NCI-H2107 treated with DMSO at 0.1 percent for 48 hours (cell line): ENCODE data around the gene ANKS1B.

Source experiments
- DNase-seq: peaks from one replicate; lab custom pipeline; 2025; ENCODE audit not compliant: unreplicated experiment; lab: John Stamatoyannopoulos, UW

The ANKS1B gene

DNA sequence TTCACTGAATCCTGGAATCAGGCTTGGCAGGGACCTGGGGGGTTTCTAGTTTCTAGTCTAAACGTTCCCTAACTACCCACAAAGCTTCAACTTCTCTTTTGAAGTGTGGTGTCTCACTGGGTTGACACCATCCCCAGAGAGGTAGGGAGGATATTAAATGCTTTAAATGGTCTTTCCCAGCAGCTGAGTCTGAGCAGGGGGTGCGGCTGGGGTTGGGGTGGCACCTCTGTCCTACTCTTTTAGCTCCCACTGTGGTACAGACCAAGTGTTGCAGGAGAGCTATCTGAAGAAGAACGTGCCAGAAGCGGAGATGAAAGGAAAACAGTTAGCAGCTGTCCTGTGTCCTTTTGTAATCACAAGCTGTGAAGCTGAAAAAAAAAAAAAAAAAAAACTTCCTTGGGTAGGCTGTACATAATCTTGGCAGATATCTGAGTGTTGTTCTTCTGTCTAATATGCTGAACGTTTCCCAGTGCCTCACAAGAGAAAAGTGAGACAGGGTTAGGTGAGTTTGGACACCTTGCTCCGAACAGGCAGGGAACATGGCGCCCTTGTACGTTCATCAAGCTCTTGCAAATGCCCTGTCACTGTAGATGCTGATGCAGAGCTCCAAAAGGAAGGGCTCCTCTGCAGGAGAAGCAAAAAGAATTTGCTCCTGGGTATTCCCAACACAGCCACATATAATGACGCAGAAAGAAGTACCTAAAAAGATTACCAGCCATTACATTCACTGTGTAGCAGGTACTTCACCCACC, 892.5 kb downstream of the ANKS1B start:
- no peak for DNase-seq

DNA sequence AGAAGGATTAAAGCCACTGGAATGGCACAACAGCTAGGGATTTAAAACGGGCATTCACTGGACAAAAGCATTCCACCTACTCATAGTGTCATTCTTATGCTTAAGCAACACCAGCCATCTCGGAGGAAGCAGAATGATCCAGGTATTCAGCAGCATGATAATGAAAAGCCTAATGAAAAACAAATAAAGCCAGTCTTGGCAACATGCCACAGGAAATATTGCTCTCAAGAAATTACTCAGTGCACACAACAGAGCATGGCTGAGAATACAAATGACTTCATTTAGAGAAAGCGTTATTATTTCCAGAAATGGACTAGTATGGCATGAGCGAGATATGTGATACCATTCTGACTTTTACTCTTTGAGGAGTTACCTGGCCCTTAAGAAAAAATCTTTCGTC, 897.5 kb downstream of the ANKS1B start:
- no peak for DNase-seq

DNA sequence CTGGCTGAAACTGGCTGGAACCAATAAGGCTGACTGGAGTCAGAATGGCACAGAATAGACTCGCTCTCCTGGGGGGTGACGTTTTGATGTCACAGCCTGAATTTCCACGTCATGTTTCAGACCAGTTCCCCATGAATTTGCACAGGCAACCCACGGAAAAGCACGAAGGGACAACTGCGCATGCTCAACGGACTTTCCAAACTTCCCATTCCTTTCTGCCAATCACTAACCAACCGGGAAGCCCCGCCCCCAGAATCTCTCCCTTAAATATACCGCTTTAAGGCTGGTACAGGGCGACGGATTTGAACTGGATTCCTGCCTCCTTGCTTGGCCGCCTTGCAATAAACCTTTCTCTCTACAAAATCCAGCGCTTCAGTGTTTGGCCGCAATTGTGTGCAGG, 904.9 kb downstream of the ANKS1B start:
- no peak for DNase-seq

DNA sequence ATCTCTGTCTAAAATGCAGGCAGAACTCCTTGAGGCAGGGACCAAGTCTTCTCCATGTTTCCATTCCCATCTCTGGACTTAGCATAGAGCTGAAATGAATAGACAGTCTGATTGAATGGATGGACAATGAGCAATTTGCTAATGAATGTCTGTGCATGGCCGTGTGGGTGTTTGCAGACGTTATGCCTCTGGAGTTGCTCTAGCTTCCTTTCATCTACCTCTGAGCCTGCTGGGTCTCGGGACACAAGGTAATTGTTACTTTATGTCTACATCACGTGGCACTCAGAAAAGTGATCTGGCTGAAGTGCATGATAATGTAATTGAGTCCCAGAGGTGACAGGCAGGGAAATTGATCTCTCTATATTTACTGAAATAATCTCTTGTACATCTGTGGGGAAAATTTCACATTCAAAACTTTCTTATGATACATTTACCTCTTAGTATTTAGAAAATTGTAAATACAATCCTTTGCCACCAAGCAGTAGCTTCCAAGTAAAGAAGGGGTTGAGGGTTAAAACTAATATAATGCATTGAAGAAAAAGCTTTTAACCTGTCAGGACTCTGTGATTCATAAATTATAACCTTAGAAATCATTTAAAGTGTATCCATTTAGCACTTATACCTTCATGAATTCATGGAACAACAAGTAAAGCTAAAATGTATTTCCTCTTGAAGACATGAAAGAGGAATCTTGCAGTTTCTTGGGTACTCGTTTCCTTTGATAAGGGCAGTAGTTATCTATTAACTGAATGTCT, 915.6 kb downstream of the ANKS1B start:
- DNase-seq: peak; percentile 7

DNA sequence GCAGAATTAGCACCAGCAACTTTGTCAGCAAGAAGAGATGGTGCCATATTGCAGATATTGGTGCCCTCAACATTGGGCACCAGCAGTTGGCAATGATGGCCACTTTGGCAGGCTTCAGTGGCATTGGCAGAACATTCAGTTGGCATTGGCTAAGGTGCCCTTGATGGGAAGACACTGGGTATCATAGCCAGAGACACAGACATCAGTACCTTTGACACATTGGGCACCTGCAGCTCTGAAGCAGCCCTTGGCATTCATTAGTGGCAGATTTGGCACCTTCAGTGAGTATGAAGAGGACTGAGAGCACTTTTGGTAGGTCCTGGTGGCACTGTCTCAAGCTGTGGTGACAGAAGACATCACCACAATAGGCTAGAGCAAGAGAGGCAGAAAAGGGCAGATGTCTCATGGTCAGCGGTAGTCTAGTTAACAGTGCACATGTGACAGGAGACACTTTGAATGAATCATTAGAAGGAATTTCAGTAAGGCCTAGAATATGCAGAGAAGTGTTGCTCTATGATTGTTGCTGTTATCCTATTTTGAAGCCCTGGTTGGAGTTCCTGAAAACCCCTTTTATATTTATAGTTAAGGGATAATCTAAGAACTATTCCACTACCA, 917.5 kb downstream of the ANKS1B start:
- DNase-seq: no peak

DNA sequence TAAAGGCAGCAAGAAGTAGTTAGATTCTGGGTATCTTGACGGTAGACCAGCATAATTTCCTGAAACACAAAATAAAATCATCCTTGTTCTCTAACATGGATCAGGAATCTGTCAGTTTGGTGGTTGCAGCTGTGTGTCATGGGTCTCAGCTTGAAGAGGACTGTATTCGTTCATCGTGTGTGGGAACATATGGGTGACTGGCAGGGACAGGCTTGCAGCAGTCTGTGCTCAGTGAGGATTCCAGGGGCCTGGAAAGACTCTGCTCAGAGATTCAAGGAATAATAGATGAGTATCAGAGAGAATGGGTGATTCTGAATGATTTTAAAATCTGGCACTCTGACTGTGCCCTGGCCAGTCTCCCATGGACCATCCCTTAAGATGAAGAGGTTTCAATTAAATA, 918.0 kb downstream of the ANKS1B start:
- no peak for DNase-seq

DNA sequence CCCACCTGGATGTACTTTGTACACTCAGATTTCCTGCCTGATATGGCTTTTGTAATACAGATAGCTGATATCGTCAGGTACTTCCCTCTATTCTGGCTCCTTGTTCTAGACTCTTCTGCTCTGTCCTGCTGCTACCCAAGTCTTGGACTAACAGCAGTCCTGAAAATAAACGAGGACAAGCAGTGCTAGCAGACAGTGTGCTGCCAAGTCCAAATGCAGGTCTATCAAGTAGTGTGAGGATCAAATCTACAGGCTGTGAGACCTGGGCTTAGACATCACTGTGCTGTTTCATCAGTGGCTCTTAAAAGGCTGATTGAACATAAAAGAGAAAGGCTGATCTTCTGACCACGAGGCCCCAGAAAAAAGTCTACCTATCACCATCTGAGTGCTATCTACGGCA, 921.6 kb downstream of the ANKS1B start:
- DNase-seq: no peak

DNA sequence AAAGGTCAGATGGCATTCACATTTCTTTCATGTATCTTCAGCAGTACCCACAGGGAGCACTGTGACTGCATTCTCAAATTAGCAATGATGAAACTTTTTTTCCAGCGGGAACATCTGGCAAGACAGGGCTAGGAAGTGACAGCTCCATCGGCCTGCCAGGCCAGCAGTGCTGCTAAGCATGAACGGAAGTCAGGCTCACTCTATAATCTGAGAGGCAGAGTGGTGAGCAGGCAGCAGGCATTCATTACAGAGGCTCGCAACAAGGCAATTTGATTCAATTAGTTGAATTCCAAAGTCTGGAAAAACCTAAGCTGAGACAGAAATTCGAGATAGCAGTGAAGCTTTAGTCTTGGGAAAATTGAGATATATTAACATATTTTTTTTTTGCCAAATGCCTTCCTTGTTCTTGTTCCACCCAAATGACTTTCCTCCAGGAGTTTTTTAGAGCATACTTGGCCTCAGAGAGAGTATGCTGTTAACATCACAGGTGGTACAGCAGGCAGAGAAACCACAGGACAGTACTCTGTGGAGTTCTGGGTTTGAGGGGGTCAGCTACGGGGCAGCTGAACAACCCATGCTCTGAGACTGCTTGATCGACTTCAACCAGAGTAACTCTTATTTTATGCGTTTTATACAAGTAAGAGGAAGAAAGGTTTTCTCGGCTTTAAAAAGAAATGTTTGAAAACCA, 924.8 kb downstream of the ANKS1B start:
- DNase-seq: no peak

DNA sequence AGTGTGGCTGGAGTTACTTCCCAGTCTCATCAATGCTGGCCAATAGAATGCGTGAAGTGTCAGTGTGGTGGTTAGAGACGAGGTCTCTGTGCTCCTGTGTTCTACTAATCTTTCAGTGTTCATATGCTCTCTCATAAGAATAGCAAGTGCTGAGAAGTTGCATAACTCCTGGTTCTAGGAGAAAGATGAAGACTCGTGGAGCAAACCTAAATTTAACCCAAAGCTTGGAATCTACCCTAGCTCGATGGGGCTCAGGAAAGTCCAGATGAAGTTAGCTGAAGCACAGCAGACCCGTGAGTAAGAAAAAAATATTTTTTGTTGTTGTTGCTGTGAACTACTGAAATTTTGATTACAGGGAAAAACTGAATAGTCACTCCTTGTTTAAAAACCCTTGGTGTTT, 927.1 kb downstream of the ANKS1B start:
- no peak for DNase-seq

DNA sequence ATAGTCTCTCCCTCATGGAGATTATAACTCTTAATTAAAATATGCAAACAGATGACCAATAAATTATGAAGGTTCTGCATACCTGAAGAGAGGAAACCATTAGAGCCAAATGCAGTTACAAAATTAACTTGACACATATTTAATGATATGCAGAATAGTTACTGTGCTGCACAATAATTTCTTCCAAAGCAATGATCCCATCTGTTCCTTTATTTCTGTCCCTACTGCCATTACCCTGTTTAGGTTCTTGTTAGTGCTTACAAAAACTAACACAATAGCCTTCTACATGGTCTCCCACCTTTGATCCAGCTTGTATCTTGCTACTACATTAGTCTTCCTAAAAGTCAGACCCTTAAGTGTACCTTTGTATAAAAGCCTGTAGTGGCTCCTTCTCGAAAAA, 928.5 kb downstream of the ANKS1B start:
- no peak for DNase-seq

DNA sequence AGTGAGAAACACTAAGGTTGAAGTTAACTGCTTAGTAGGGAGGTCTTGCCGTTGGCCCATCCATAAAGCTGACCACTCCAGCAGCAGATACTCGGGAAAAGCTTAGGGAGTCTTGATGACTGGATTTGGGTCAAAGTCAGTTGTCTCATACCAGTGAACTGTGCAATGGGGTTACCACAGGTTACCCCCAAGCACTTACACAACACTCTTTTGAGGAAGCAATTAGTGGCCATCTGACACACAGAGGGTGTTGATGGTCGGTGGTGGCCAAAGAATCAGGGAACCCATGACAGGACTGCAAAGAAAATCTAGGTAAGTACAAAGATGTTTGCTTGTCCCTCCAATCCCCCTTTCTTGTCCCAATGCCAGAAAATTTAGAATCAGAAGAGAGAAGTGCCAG, 929.4 kb downstream of the ANKS1B start:
- no peak for DNase-seq

DNA sequence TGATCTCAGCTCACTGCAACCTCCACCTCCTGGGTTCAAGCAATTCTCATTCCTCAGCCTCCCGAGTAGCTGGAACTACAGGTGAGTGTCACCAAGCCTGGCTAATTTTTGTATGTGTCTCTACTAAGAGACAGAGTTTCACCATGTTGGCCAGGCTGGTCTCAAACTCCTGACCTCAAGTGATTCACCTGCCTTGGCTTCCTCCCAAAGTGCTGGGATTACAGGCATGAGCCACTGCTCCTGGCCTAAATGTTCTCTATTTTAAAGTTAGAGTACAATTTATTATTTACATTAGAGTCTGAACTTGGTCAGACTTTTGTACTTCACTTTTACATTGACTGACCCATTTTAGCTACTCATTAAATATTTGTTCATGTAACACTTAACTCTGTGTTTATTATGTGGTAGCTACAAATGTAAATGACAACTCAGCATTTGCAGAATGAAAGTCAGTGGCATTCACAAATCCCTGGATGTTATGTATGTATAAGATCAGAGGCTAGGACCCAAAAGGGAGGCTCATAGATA, 930.1 kb downstream of the ANKS1B start:
- DNase-seq: no peak

DNA sequence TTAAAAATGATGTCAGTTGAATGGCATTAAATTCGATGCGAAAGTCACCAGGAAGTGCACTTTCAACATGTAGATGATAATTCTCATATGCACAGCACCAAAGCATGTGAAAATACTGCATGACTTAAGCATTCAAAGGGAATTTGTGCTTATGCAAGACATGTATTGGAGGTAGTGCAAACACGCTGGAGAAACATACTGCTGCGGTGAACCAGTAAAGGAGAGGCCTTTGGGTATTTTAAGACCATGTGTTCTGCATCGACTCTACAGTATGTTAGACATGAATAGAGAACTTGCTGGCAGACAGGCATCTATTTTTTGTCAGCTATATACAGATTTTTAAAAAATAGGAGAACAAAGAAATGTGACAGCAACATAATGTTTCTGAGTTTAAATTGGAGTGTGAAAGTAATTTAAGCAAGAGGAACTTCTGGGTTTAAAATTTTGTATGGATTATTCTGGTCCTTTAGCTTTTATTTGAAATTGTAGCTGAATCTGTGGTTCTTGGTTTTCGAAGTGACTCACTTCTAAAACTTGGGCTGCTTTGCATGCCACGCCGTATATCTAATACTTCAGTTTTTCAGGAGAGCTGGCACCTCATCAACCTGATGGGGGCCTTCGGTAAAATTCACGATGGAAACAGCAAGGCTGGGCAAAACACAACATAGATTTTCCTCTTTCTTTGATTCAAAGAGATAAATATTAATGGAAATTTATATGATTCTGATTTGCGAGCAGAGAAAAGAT, 930.9 kb downstream of the ANKS1B start:
- no peak for DNase-seq

DNA sequence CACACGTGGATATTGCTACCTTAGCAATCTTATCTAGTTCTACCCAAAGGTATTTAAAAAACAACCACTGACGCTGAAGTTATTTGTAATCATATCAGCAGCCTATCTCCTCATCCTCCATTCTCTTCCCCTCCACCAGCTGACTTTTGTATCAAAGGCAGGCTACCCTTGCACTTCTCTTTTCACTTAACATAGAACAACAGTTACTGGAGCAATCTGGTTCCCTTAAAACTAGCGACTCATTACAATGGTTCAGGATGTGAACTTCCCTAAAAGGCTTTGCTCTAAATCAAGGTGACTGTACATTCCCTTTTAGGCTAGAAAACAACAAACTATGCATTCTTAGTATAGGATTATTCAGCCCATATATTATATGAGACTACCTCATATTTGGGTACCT, 935.0 kb downstream of the ANKS1B start:
- no peak for DNase-seq

DNA sequence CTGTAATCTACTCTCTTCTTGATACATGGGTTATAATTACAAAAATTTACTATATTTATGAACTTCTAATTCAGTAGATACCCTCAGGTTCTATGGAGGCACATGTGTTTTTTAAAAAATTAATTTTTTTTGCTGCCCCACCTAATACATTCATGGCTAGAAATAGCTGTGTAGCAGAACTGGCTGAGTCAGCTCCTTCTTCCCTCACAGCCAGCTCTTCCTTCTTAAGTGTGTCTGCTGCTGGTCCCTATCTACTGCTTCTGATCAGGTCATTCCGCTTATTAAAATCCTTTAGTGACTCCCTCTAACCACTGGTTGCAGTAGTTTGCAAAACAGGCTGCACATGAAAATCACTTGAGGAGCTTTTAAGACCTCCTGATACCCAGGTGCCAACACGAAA, 939.6 kb downstream of the ANKS1B start:
- no peak for DNase-seq

DNA sequence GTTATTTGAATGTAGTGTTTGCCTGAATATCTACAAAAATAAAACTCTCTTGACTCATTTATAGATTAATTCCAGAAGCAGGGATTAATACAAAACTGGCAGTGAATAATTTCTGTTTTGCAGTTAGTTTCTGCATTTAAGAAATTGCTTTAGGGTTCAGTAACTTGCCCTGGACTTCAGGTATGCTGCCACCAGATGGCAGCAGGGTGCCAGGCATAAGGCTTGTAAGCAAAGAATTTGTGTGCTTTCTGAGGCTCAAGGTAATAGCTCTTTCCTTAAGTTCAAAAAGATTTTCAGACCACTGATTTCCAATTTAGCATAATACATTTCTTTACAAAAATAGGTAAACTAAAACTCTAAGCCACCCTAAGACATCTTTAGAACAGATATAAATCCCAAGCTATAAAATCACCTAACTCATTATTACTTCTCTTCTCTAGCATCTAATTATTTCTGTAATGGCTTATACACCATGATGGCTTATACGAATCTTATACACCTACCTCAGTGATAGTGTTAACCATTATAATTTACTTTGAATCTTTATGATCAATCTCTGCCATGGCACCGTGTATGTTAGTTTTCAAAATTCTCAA, 941.3 kb downstream of the ANKS1B start:
- DNase-seq: peak; percentile 2

DNA sequence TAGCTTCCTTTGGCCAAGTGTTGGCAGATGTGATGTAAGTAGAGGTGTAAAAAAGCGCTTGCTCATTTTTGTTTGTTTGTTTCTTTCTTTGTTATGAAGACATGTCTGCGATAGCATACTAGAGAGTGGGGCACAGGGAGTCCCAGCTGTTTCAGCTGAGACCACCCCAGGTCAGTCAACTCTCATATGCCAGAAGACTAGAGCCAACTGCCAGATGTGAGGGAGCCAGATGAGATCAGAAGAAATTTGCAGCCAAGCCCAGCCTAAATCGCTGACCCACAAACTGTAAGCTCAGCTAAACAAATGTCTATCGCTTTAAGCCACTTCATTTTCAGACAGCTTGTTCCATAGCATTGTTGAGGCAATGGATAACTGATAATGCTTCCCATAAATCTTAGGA, 942.5 kb downstream of the ANKS1B start:
- DNase-seq: no peak

DNA sequence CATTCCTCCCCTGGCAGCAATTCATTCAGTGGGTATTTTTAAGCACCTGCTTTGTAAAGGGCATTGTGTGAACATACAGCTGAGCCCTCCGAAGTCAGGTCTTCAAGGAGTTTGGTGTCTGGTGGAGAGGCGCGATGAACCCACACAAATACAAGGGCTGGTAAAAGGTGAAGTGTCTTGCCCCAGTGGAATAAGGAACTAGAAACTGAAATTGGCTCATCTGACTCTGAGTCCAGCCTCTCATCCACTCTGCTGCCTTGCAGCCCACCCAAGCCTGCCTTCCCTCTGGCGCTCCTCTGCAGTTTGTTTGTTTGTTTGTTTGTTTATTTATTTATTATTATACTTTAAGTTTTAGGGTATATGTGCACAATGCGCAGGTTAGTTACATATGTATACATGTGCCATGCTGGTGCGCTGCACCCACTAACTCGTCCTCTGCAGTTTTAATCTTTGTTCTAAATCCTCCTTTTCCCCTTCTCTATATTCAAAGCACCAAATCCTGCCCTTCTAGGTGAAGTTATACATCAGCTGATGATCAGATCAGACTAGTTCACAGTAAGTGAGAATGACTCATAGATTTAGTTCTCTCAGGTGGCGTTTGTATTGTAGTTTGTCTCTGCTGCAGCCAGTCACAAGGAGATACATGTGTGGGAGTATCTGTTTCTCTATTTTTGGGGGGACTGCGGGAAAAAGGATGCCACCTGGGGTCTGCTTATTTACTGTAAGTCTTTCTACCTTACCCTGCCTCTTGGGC, 945.2 kb downstream of the ANKS1B start:
- DNase-seq: no peak

DNA sequence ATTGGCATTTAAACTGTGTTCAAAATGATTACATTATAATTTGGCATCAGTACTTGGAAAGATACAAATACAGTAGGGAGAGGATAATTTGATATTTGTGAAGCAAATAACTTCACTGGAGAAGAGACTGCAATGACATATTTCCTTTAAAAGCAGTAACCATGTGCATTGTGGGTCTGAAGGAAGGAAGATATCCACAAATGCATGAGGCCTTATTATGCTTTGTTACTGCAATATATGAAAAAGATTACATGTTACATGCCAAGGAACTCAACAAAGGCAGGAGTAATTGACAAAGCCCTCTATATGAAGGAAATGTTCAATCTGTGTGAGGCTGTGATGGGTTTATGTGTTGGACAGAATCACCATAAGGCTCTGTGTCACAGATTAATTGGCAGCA, 948.2 kb downstream of the ANKS1B start:
- DNase-seq: no peak

DNA sequence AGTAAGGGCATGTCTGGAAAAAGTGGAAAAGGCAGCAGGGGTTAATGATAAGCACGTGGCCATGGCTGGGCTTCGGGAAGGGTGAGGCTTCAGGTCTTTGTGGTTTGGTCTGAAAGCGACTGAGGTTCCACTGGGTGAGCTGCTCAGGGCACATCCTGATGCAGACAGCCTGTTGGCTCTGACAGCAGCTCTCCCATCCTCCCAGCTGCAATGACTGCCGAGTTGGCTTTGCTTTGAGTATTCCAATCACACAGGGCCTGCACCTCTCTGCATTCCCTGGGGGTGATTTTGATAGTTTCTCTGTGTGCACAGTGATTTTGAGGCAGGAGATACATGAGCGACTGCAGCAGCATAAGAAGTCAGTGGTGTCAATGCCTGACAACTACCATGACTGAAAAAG, 948.9 kb downstream of the ANKS1B start:
- DNase-seq: no peak
